Measurements from ENCODE around the gene SCFD2.

The SCFD2 gene

DNA sequence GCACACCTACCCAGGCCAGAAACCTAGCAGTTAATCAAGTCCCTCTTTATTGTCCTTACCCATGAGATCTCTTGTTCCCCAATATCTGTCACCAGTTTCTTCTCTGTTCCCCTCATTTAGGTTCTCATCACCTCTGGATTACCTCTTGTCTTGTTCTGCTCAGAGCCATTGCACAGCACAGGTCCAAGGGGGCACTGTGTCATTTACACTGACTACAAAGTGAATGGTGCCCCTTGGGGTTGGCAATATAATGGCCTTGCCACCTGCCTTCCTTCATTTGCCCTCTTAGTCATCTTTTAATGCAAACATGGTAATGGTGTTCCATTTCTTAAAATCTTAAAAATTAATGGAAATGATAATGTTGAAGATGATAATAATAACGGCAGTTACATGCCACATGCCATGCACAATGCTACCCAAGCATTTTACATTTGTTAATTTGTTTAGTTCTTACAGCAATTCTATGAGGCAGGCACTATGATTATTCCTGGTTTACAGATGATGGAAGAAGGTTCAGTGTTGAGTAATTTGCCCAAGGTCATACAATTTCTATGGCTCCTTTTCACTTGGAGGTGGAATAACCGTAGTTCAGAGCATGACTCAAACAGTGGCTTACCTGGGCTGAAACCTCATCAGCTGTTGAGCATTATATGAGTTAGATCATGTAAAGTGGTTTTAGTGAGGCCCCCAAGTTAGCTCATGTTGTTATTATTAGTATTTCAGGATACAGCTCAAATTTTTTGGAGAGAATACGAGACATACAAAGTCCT, 385.9 kb downstream of the SCFD2 start:
- DNase-seq = no peak

DNA sequence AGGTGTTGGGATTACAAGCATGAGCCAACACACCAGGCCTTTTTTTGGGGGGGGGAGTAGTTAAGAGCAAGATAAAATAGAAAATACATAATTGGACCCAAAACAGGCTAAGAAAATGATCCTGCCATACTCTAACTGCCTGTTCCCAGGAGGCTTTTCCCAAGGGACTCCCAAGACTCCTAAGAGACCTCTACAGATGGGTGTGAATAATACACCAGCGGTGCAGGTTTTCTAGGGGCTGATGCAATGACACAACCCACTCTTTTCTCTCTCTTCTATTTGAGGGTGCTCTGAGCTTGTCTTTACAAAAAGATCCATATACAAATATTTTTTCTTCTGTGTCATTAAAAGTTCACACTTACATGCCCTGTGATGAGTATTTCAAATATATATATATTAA, 386.8 kb downstream of the SCFD2 start:
- DNase-seq = no peak

DNA sequence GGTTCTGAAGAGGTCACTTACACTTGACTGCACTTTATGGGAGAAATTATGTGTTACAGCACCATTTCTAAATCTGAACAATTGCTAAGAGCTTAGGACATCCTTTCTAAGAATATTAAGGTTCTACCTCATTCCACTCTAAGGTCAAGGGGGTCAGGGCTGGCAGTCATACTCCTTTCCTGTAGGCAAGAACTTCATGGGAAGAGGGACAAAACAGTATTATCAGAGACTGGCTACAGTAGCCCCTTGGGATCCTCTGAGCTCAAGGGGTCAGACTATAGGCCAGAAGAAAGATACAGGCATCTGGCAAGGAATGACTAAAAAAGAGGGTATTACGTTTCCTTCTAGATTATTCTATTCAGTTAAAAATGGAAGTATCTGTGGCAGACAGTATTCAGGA, 388.6 kb downstream of the SCFD2 start:
- no peak for DNase-seq

DNA sequence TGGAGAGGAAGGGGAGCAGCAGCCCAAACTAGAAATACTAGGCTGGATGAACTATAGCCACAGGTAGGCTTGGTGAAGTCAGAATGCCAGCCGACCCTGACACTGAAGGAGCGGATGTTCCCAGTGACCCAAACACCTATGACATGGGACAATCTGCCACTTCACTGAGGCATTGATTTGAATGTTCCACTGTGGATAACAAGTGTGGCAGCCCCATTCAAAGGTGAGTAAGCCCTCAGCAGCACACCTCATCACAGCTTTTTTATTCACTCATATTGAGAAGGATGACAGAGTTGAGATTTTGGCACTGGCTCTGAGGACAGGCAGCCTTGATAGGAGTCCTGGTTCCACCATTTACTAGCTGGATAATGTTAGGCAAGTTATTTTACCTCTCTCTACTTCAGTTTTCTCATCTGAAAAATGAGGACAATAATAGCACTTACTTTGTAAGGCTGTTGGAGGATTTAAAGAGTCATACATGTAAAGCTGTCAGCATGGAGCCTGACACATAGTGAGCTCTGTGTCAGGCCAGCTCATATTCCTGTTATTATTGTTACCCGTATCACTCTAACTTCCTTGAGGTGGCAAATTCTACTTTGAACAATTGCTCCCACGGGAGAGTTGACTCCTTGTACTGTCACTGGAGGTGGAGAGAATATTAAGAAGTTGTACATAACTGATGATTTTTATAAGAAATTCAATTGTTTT, 389.2 kb downstream of the SCFD2 start:
- DNase-seq = no peak

DNA sequence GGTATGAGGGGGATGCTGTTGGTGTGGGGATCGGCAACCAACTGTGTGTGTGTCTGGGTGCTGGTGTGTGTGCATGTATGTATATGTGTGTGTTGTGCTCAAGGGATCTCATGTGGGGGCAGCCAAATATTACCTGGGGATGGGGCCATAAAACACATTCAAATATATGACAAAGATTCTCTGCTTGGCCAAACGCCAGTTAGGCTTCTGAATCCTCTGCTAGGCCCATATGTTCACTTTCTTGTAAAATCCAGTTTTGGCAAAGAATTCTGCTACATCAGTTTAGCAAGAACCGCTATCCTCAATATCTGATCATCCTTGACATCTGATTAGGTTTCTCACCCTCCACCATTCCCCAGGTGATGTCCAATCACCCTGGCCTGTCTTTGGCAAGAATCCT, 397.2 kb downstream of the SCFD2 start:
- DNase-seq = no peak

DNA sequence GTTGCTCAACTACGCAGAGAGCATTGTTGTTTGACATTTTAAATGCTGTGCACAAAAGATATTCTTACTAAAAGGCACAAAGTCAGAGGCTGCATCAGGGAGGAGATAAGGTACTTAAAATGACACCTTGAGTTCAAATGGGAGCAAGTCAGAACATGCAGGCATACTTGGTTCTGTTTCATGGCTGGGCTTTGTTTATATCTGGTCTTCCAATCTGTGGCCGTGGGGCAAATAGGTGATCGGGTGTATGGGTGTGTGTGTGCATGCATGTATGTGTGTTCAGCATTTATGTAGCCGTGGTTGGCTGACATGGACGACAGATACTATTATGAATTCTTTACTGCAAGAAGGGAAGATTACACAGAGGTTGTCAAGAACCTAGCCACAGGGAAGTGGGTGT, 397.6 kb downstream of the SCFD2 start:
- no peak for DNase-seq

DNA sequence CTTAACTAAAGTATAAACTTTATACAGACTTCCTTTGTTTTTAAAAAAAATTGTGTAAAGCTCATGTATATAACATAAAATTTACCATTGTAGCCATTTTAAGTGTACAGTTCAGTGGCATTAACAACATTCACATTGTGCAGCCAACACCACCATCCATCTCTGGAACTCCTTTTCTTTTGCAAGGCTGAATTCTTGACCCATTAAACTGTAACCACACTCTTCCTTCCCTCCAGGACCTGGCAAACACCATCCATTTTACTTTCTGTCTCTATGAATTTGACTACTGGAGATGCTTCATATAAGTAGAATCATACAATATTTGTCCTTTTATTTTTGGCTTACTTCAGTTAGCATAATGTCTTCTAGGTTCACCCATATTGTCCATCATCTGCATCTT, 399.1 kb downstream of the SCFD2 start:
- no peak for DNase-seq

DNA sequence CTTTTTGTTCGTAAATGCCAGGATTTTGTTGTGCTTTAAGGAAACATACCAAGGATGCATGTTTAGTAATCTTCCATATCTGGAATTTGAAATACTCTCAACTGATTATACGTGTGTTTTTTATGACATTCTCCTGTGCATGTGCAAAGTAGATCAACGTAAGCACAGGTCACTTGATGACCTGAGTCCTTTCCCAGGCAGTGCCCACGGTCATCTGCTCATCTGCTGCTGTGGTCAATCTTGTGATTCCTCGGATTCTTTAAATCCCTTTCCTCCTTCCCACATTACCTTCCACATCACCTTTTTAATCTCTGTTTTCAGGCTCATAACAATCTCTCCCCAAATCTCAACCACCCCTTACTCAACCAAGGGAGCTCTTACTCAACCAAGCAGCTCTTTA, 399.7 kb downstream of the SCFD2 start:
- no peak for DNase-seq

DNA sequence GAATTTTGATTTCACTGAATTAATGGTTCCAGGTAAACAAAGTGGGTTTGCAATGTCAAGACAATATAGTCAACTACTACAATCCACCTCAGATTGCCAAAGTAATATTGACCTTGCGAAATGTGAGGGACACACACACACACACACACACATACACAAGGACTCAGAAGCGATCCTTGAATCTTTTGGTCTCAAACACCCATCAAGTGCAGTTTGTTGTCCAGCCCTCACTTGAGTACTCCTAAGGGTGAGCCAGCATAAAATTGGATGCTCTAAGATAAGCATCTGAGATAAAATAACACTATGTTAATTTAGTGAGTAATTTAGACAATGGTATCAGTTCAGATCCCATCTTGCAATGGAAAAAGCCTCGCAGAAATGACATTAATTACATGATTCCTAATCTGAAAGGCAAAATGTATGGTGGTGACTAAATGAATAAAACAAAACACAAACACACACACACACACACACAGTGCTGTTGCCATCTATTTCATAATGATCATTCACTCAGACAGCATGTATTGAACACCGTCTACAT, 401.2 kb downstream of the SCFD2 start:
- no peak for DNase-seq

DNA sequence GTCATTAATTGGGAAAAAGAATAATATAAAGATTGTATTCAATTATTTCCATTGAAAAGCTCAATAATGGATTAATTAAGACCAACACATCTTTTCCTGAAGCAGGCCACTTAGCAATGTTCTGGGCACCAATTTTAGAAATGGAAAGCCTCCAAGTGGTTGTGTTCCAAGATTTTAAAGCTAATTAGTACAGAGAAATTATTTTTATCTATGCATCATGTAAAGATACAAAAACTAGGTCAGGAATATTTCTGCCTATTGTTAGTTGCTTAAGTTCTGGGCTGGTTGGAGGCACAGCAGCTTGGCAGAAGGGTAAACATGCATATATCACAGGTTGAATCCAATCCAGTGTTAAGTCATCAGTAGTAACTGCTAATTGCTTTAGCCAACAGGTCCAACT, 401.9 kb downstream of the SCFD2 start:
- no peak for DNase-seq

DNA sequence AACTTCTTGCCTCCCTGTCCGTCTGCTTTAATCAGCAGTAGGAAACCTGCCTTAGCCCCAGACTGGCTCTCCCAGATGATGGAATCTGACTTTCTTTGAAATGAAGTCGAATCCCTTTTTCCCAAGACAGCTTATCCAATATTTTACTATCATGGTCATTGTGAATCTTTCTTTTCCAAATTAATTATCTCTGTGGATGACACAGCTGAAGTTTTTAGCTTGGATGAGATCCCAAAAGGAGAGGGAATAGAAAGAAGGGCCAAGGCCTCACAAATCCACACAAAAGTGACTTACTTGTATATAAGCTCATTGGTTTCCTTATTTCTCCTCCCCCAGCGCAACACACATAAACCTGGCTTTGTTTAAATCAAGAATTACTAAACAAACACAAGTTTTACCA, 403.1 kb downstream of the SCFD2 start:
- DNase-seq = no peak

DNA sequence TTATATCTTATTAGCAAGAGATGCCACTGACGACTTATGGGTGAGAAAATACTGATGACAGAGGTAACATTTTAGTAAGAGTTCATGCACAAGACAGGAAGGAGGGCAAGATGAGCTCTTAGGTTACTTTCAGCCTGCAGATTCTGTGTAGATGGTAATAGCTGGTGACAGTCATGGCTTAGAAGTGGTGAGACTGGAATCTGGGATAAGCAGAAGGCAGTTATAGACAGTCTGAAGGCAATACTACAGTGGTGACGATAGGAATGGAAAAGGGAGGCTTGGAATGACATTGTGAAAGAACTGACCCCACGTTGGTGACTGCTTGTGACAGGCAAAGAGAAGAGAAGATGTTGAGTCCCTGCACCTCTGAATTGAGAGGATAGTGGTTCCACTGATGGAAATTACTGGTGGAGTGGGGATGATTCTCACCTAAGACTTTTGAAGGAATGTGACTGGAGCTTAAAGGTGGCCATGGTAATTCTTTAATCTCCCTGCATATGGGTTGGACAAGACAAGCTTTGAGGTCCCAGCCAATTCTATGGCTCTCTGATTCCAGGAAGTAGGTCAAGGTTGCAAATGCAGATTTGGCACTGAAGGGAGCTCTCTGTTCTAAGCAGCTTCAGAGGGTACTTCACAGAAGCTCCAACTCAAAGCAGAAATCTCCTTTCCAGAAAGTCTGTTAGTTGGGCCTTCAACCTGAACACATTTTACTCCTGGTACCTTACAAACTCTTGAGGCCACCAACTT, 404.0 kb downstream of the SCFD2 start:
- DNase-seq = no peak

DNA sequence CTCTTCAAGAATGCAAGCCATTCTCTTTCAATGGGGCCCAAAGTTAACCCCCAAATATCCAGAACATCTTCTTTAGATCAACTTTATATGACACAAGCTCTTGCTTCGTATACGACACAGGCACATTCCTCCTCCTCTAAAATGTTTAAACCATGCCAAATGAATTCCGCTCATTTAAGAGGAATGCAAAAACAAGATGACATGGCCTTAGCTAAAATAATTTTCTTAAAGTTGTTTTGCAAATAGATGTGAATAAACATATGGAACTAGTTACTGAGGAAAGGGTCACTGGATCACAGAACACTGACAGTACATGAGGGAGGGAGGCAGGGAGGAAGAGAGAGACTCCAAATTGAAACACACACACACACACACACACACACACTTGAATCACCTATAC, 406.3 kb downstream of the SCFD2 start:
- no peak for DNase-seq

DNA sequence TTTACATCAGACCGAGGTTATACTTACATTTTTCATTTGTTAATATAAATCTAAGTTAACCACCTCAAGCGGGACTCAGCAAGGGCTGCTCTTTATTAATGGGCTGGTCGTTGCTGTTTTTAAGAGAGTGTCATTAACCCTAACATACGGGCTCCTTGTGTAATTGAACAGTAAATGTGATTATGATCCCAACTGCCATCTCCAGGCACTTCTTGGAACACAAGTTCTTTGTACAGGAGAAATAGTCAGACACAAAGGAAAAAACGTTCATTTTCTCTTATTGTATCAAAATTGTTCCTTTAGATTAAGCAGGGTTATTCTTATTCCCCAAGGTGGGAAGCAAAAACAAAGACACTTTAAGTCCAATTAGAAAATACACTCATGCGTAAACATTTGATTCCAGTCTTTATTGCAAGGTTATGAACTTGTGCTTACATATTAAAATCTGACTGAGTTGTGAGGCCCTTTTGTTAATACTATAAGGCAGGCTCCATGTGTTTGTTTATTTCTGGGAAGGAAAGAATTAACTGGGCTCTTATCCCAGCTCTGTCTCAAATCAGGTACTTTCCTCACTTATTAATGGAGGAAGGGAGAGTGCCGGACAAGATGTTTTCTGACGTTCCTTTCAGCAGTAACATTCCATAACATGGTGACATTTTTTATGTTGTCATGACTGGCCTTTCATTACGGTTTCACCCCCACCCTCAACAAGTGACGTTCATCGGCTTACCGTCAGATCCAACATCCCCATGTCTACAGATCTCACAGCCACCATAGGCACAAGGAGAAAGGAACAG, 407.8 kb downstream of the SCFD2 start:
- no peak for DNase-seq

DNA sequence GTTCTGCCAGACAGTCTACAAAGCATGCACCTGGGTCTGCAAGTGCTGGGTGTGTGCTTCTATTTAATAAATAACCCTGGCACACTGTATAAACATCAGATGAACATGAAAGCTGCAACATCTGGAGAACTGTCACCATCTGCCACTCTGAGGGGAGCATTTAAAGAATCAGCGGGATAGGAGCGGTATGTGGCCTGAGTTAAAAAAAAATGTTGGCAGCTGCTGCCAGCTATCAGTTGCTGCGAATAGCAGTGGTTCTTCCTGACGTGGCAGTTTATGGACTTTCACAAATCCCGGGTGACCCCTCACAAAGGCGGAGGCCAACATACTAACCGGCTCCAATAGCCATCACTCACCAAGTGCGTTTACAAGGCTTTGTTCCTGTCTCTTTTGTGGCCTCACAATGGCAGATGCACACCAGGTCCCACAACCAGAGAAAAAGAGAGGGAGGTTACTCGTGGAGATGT, 408.6 kb downstream of the SCFD2 start:
- no peak for DNase-seq

DNA sequence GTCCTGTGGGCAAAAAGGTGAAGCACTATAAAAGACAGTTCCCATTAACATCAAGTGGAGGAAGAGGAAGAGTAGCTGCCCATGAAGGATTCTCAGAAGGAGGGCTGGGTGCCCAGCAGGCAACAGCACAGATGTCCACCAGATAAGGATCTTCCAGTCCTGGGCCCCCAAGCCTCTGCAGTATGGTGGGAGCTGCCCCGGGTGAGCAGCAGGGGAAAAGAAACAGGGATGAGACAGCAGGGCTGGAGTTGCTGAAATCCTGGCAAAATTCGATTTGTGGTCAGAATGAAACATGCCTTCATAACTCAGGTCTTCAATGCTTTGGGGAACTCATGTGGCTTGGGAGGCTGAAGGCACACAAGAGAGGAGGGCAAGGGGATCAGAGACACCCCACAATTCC, 409.2 kb downstream of the SCFD2 start:
- no peak for DNase-seq

DNA sequence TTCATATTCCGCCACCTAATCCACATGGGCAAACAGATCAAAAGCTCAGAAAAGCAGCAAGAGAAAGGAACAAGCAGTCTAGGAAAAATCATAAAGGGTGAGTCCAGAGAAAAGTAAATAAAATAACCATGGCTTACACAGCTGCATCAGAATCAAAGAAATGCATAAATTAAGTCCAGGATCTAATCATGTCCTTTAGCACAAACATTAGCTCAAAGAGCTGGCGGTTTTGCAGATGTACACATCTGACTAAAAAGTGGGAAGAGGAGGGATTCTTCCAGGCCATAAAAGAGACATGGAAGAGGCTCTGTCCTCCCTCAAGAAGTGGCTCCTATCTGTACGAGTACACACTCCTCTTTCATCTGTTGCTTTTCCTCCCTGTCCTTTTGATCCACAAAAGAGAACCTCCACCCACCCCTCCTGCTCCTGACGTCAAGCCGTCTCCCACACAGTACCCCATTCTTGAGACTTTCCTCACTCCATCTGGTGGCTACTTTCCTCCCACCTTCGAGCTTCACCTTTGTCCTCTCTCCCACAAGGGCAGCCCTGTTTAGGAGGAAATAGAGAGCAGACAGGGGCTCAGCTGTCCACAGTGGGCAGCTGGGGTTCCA, 411.2 kb downstream of the SCFD2 start:
- DNase-seq = no peak

DNA sequence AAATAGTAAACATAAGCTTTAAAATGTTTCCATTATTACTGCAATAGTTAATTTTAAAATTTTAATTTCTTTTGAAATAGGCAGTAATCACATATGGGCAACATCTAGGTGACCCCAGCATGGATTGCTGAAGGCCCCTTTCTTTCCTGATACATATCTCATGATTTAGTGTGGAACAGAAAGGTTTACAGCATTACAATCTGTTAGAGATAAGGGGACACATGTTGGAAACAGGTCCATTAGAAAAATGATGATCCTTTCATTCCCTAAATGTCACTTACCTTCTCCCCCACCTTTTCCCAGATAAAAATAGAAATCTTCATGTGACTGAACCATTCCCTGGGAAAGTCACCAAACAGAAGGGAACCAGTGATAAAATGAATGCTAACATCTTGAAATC, 413.3 kb downstream of the SCFD2 start:
- no peak for DNase-seq

DNA sequence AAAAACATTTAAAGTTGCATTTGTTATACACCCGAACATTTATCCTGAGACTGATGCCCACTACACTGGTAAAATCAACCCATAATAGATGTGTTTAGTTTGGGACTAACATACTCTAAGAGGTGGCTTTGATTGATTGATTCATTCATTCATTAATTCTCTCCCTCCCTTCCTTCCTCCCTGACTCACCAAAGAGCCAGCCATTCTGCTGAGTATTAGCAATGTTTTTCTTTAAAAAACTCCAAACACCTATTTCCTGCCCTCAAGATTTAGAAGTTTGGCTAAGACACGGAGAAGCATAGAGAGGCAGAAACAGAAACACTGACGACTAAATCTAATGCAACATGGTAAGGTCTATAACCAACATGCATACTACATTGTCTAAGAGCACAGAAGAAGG, 414.8 kb downstream of the SCFD2 start:
- no peak for DNase-seq

DNA sequence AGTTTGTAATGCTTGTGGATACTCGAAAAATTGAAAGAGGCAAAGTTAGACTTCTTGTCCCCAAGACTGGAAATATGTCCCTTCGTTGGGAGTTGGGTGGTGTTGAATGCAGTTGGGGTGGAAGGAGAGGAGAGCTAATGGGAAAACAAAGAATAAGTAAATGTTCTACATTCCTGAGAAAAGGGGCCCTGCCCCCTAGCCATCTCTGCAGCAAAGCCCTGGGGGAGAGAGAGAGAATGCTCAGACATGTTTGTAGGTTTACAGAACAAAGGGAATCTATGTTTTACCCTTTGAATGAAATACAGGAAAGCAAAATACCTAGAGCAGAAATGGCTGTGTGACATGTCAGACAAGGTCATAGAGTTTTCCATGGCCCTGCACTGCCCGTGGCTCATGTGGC, 415.6 kb downstream of the SCFD2 start:
- DNase-seq = no peak

DNA sequence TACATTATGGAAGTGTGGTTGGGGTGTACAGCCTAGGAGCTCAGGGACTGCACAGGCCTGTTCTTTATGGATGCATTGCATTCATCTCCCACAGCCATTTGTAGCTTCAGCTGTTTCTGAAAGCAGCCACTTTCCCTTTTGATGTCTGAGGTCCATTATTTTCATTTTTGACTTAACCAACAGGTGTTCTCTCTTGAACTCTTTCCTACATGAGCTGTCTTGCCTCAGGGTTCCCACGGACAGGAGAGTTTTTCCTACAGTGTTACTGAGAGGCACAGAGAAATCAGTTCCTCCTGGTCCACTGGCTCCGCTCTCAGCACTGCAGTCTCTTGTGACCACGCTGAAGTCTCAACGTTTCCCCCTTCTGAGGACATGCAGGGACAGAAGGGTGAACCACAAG, 416.5 kb downstream of the SCFD2 start:
- DNase-seq = no peak

DNA sequence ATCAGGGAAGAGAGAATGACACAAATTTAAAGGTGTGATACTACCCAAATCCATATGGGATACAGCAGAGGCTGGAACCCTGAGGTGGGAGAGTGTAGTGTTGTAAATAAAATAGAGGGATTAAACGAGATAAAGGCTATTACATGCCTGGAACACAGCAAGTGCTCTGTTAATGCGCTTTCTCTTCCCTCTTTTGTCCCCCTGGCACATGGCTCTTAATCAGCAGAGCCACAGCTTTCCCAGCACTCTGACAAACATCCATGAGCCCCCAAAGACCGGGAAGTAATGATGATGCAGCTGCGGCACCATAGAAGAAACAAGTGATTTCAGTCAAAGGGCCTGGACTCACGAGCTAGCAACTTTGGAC, 417.8 kb downstream of the SCFD2 start:
- DNase-seq = no peak

All from activated CD8-positive, alpha-beta memory T cell treated with anti-CD3 and anti-CD28 coated beads for 24 hours (primary cell).